GM12878 (cell line): ENCODE results near the gene BFSP2. TPM values are rescaled to one million over a fixed set of nuclear protein-coding genes. Genes with fewer than 3 reads are reported as not detected.

Source experiments
- ATAC-seq: fragments of 200-7000 bp; cut with Tn5 transposase; 3 replicates; pipeline ENCODE4 v1.9.1; 2020; ENCODE audit warnings: mild to moderate bottlenecking, moderate library complexity
- BruUV-seq: library from RNA; stranded (reverse); fragments of 400-500 nt; replicated peaks from 2 replicates; lab custom pipeline; 2021; lab: Mats Ljungman, UMichigan
- CTCF ChIA-PET: fragments of 300-600 bp; sonication (Branson Sonifier 250); formaldehyde crosslinking; extraction: SDS; loops from one replicate; lab custom pipeline; 2021; ENCODE audit warnings: inconsistent platforms; lab: Yijun Ruan, JAX
- POLR2A ChIA-PET: fragments of 350-600 bp; formaldehyde crosslinking; extraction: SDS; loops from one replicate; lab custom pipeline; 2021; ENCODE audit warnings: inconsistent platforms; lab: Charles Lee
- RAD21 ChIA-PET: fragments of 300-600 bp; sonication (Branson Sonifier 250); formaldehyde crosslinking; loops from one replicate; lab custom pipeline; 2023; ENCODE audit warnings: antibody characterized with exemption; ENCODE audit not compliant: unreplicated experiment; lab: Charles Lee
- SMC1A ChIA-PET: fragments of 300-600 bp; sonication (Branson Sonifier 250); formaldehyde crosslinking; loops from one replicate; lab custom pipeline; 2023; ENCODE audit not compliant: unreplicated experiment, uncharacterized antibody; lab: Charles Lee
- DNase-seq: peaks from one replicate; pipeline ENCODE4 v3.0.0-alpha.2; 2011; ENCODE audit warnings: low read depth, low spot score
- FAIRE-seq: peaks from 3 replicates; lab custom pipeline; 2011; peaks lifted over from hg19 to GRCh38; lab: Jason Lieb, UNC
- H2AFZ ChIP-seq: 2 replicates; pipeline ENCODE4 v1.6.0; 2011; ENCODE audit warnings: low read depth, low read length, control low read depth; ENCODE audit not compliant: control insufficient read depth
- H3K27ac ChIP-seq: 2 replicates; pipeline ENCODE4 v1.5.1; 2011; ENCODE audit warnings: control low read depth; ENCODE audit not compliant: control insufficient read depth, insufficient read depth
- H3K27me3 ChIP-seq, 2 experiments: replicated peaks in 1 of 2; 2 replicates each; pipeline versions ENCODE4 v1.6.0 to v1.6.1; 2011; ENCODE audit warnings: low read length in 1 of 2; ENCODE audit not compliant: control insufficient read depth in 2 of 2, insufficient read depth in 2 of 2
- H3K36me3 ChIP-seq, 2 experiments: 2 replicates each; pipeline ENCODE4 v1.5.1; 2011; ENCODE audit warnings: low read length in 1 of 2; ENCODE audit not compliant: control insufficient read depth in 2 of 2, insufficient read depth in 2 of 2
- H3K4me1 ChIP-seq: 2 replicates; pipeline ENCODE4 v1.6.1; 2011; ENCODE audit warnings: mild to moderate bottlenecking, low read length, moderate library complexity, mixed read lengths; ENCODE audit not compliant: control insufficient read depth, insufficient read depth
- H3K4me2 ChIP-seq: 2 replicates; pipeline ENCODE4 v1.6.0; 2011; ENCODE audit warnings: control low read depth; ENCODE audit not compliant: control insufficient read depth, insufficient read depth
- H3K4me3 ChIP-seq: fragments of 200-600 bp; sonication (generic); 2 replicates; pipeline ENCODE4 v1.5.1; 2016
- H3K79me2 ChIP-seq: 2 replicates; pipeline ENCODE4 v1.6.0; 2011; ENCODE audit warnings: low read length; ENCODE audit not compliant: control insufficient read depth, insufficient read depth
- H3K9ac ChIP-seq: 2 replicates; pipeline ENCODE4 v1.8.0; 2011; ENCODE audit warnings: low read length, control low read depth, mixed read lengths; ENCODE audit not compliant: control insufficient read depth, insufficient read depth
- H3K9me3 ChIP-seq: replicated peaks from 3 replicates; pipeline ENCODE4 v1.5.1; 2011; ENCODE audit warnings: mild to moderate bottlenecking, low read length; ENCODE audit not compliant: control insufficient read depth, insufficient read depth
- H4K20me1 ChIP-seq: 2 replicates; pipeline ENCODE4 v1.6.0; 2011; ENCODE audit not compliant: control insufficient read depth, insufficient read depth
- CBFB ChIP-seq: IDR thresholded peaks from 2 replicates; pipeline ENCODE4 v1.6.1; 2016; ENCODE audit warnings: antibody characterized with exemption, low read depth
- PAX5 ChIP-seq: IDR thresholded peaks from 2 replicates; pipeline ENCODE4 v1.6.1; 2011; ENCODE audit warnings: low read depth, low read length, borderline replicate concordance
- POLR2A ChIP-seq: IDR thresholded peaks from 2 replicates; pipeline ENCODE4 v1.6.1; 2011; ENCODE audit warnings: low read depth, mild to moderate bottlenecking, low read length
- TCF3 ChIP-seq: IDR thresholded peaks from 2 replicates; pipeline ENCODE4 v1.6.1; 2012; ENCODE audit warnings: low read depth, mild to moderate bottlenecking, low read length, borderline replicate concordance; ENCODE audit not compliant: insufficient read depth
- ZNF274 ChIP-seq: IDR thresholded peaks from one replicate; pipeline ENCODE4 v1.8.0; 2011; ENCODE audit not compliant: insufficient read length, insufficient read depth
- WGBS: methylation state at CpG from one replicate; pipeline ENCODE4 v1.1.6; 2016; ENCODE audit warnings: low lambda C conversion rate; ENCODE audit not compliant: insufficient replicate concordance, insufficient coverage; ENCODE audit errors: missing lambda C conversion rate; 5-methylcytosine and 5-hydroxymethylcytosine counted together
- in situ Hi-C: fragments of 300-500 bp; cut with MboI; formaldehyde crosslinking; loops from 9 replicates; pipeline ENCODE4 v1.14.3; 2018; ENCODE audit warnings: mixed read lengths
- intact Hi-C: fragments of 100-400 bp; cut with micrococcal nuclease; formaldehyde crosslinking; loops from one replicate; pipeline ENCODE4 v1.14.2; 2022; ENCODE audit not compliant: unreplicated experiment
- polyA plus RNA-seq, 11 experiments: library from polyadenylated mRNA; depleted of rRNA in 4 of 11; unstranded in 6 of 11; stranded (reverse) in 5 of 11; fragments of >200 nt; fragmentation: Nextera tagmentation in 4 of 11; fragmentation: Illumina TruSeq in 1 of 11; extraction: Ambion mirVana in 4 of 11; extraction: Trizol in 1 of 11; gene quantifications; 1 replicate in 1 of 11; 2 replicates in 10 of 11; pipeline versions ENCODE4 v1.2.1 to v1.2.3, GENCODE V29; 2011 to 2016; ENCODE audit warnings: inconsistent platforms in 2 of 11, missing spikeins in 2 of 11, low read depth in 1 of 11
- total RNA-seq, 4 experiments: library from RNA; depleted of rRNA in 3 of 4; stranded (reverse); fragments of >200 nt in 3 of 4; fragmentation: Illumina TruSeq in 1 of 4; extraction: Trizol in 1 of 4; gene quantifications; 2 replicates each; pipeline versions ENCODE4 v1.2.1 to v1.2.3, GENCODE V29; 2013 to 2021
- TF ChIP-seq, protein P1 (sequence below): IDR thresholded peaks from 2 replicates; pipeline ENCODE4 v1.6.1; 2012; ENCODE audit warnings: low read length, inconsistent platforms
- TF ChIP-seq, protein P2 (sequence below): fragments of 450-650 bp; IDR thresholded peaks from 2 replicates; pipeline ENCODE4 v1.6.1; 2016; ENCODE audit warnings: mild to moderate bottlenecking
- TF ChIP-seq, protein P3 (sequence below): fragments of 150-350 bp; IDR thresholded peaks from 2 replicates; pipeline ENCODE4 v1.6.1; 2016; ENCODE audit warnings: low read depth, low read length

The BFSP2 gene
- total and polyA plus RNA-seq, 10 of the 15 experiments (the other 5 are each of a cell fraction or from before 2014, with no cell fraction given), result 1.5 to 20.4 (median 7.3) TPM

DNA sequence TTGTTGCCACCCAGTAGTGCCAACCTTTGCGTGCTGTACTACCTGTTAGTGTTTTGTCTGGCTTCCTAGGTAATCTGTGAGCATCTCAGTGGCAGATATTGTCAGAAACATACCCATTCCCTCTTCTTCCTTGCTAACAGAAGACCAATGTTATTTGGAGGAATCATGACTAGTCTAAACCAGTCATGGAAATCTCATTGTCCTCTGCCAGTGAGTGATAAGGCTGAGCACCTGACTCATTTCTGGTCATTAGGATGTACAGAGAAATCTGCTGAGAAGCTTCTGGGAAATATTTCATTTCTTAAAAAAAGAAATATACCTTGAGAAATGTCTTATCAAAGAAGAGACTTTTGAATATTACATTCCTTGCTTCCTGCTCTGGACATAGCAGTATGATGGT lies 103.6 kb downstream of the BFSP2 start:
- Histone ChIP-seq H3K27me3 (no peaks in the 10 kb centered on the region), H3K36me3 (no peaks in the 10 kb centered on the region)
- intact Hi-C loops, result no loop called here

DNA sequence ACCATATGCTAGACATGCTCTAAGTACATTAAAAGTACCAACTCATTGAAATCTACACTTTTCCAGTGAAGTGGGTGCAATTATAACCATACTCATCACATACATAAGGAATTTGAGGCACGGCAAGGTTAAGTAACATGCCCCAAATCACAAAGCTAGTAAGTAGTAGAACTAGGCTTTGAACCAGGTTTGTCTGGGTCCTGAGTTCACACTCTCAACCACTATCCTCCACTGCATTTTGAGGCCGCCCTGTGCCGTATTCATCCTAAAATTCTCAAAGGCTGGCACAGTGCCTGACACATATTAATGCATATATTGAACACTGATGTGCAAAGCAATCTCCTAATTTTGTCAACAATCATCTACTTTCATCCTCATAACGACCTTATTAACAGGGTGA lies 104.9 kb downstream of the BFSP2 start:
- no peak overlapping the region for H3K4me2 ChIP-seq
- H3K4me1 ChIP-seq, result peaks cover 18% of the 10 kb centered on the region
- no peak for TF ChIP-seq CBFB
- no peak for TF ChIP-seq PAX5
- TF ChIP-seq, protein P1, sequence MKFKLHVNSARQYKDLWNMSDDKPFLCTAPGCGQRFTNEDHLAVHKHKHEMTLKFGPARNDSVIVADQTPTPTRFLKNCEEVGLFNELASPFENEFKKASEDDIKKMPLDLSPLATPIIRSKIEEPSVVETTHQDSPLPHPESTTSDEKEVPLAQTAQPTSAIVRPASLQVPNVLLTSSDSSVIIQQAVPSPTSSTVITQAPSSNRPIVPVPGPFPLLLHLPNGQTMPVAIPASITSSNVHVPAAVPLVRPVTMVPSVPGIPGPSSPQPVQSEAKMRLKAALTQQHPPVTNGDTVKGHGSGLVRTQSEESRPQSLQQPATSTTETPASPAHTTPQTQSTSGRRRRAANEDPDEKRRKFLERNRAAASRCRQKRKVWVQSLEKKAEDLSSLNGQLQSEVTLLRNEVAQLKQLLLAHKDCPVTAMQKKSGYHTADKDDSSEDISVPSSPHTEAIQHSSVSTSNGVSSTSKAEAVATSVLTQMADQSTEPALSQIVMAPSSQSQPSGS, result no peak
- TF ChIP-seq, protein P2, sequence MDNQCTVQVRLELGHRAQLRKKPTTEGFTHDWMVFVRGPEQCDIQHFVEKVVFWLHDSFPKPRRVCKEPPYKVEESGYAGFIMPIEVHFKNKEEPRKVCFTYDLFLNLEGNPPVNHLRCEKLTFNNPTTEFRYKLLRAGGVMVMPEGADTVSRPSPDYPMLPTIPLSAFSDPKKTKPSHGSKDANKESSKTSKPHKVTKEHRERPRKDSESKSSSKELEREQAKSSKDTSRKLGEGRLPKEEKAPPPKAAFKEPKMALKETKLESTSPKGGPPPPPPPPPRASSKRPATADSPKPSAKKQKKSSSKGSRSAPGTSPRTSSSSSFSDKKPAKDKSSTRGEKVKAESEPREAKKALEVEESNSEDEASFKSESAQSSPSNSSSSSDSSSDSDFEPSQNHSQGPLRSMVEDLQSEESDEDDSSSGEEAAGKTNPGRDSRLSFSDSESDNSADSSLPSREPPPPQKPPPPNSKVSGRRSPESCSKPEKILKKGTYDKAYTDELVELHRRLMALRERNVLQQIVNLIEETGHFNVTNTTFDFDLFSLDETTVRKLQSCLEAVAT, result no peak
- no peak for TF ChIP-seq TCF3
- TF ChIP-seq, protein P3, sequence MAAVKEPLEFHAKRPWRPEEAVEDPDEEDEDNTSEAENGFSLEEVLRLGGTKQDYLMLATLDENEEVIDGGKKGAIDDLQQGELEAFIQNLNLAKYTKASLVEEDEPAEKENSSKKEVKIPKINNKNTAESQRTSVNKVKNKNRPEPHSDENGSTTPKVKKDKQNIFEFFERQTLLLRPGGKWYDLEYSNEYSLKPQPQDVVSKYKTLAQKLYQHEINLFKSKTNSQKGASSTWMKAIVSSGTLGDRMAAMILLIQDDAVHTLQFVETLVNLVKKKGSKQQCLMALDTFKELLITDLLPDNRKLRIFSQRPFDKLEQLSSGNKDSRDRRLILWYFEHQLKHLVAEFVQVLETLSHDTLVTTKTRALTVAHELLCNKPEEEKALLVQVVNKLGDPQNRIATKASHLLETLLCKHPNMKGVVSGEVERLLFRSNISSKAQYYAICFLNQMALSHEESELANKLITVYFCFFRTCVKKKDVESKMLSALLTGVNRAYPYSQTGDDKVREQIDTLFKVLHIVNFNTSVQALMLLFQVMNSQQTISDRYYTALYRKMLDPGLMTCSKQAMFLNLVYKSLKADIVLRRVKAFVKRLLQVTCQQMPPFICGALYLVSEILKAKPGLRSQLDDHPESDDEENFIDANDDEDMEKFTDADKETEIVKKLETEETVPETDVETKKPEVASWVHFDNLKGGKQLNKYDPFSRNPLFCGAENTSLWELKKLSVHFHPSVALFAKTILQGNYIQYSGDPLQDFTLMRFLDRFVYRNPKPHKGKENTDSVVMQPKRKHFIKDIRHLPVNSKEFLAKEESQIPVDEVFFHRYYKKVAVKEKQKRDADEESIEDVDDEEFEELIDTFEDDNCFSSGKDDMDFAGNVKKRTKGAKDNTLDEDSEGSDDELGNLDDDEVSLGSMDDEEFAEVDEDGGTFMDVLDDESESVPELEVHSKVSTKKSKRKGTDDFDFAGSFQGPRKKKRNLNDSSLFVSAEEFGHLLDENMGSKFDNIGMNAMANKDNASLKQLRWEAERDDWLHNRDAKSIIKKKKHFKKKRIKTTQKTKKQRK, result no peak
- TF ChIP-seq POLR2A, result no peak
- TF ChIP-seq, all 136 proteins: peak for 0
- ChIA-PET SMC1A (interaction anchor here (1.6 to 11.4 kb wide), 4 partner anchors 14 to 68 kb away, joined by 3 to 76 read pairs (median 14); partner anchors contain the start of gene CDV3), RAD21 (interaction anchor here (0.7 kb wide), 1 partner anchor 74 kb away, joined by 3 read pairs; no protein-coding TSS in a partner anchor), POLR2A (interaction anchor here (0.5 to 1.0 kb wide), 3 partner anchors 8 to 56 kb away, joined by 3 to 7 read pairs (median 4); no protein-coding TSS in a partner anchor), CTCF (interaction anchor here (1.2 to 2.2 kb wide), 7 partner anchors 14 to 60 kb away, joined by 3 to 6 read pairs (median 4); no protein-coding TSS in a partner anchor)
- no peaks in the 10 kb centered on the region for H3K79me2 ChIP-seq
- H3K4me3 ChIP-seq, result no peak overlapping the region
- H4K20me1 ChIP-seq, result no peaks in the 10 kb centered on the region
- no peak overlapping the region for H3K9ac ChIP-seq
- FAIRE-seq (no peak), DNase-seq (no peak), ATAC-seq (no peak)
- no peaks in the 10 kb centered on the region for H3K36me3 ChIP-seq
- no peak overlapping the region for H3K27ac ChIP-seq
- BruUV-seq, result no TSS peak
- WGBS, result 63% methylated on average over 4 of the region's 4 CpGs
- in situ Hi-C loops, result no loop called here
- intact Hi-C loops, result no loop called here
- H3K9me3 ChIP-seq, result no peaks in the 10 kb centered on the region
- H2AFZ ChIP-seq, result no peak overlapping the region
- H3K27me3 ChIP-seq, result no peaks in the 10 kb centered on the region

More for the DNA sequence above, 103.6 kb downstream of the BFSP2 start:
- CTCF ChIA-PET, result interaction anchor here (1.4 to 1.9 kb wide), 3 partner anchors 12 to 38 kb away, joined by 3 to 5 read pairs (median 4); no protein-coding TSS in a partner anchor
- TF ChIP-seq ZNF274, result no peak
- Histone ChIP-seq H3K9ac (no peak overlapping the region), H3K4me1 (peaks cover 18% of the 10 kb centered on the region), H3K4me3 (no peak overlapping the region), H4K20me1 (no peaks in the 10 kb centered on the region), H3K27ac (no peak overlapping the region), H3K4me2 (no peak overlapping the region), H3K79me2 (no peaks in the 10 kb centered on the region), H2AFZ (no peak overlapping the region), H3K9me3 (no peaks in the 10 kb centered on the region)
- in situ Hi-C loops, result no loop called here
- POLR2A ChIA-PET, result no interaction called here
- no TSS peak for BruUV-seq
- no peak for FAIRE-seq
- RAD21 ChIA-PET, result no interaction called here
- 43% methylated on average over 1 of the region's 1 CpG for WGBS
- SMC1A ChIA-PET, result interaction anchor here (0.8 to 11.4 kb wide), 6 partner anchors 13 to 64 kb away, joined by 3 to 76 read pairs (median 5); no protein-coding TSS in a partner anchor
- no peak for ATAC-seq
- no peak for DNase-seq
